HFF-Myc (cell line): Measurements from ENCODE around the gene ADAM17.
"Not testable (repeated sequence)": the region's sequence is repeated elsewhere in the genome, so short reads cannot be mapped to it uniquely, and the experiment has no call there.

ENCODE experiments used
- DNase-seq: peaks from one replicate; pipeline ENCODE4 v3.0.0-alpha.2; 2011; ENCODE audit warnings: low read depth; ENCODE audit errors: extremely low read depth
- H3K4me3 ChIP-seq: replicated peaks from 2 replicates; pipeline ENCODE4 v1.5.1; 2011; ENCODE audit warnings: low read depth, mild to moderate bottlenecking, control low read depth, low read length
- TF ChIP-seq, protein P1 (sequence below): IDR thresholded peaks from 2 replicates; pipeline ENCODE4 v1.5.1; 2012; ENCODE audit warnings: mild to moderate bottlenecking, low read depth, low read length, control low read depth; ENCODE audit errors: missing control alignments

The ADAM17 gene

DNA sequence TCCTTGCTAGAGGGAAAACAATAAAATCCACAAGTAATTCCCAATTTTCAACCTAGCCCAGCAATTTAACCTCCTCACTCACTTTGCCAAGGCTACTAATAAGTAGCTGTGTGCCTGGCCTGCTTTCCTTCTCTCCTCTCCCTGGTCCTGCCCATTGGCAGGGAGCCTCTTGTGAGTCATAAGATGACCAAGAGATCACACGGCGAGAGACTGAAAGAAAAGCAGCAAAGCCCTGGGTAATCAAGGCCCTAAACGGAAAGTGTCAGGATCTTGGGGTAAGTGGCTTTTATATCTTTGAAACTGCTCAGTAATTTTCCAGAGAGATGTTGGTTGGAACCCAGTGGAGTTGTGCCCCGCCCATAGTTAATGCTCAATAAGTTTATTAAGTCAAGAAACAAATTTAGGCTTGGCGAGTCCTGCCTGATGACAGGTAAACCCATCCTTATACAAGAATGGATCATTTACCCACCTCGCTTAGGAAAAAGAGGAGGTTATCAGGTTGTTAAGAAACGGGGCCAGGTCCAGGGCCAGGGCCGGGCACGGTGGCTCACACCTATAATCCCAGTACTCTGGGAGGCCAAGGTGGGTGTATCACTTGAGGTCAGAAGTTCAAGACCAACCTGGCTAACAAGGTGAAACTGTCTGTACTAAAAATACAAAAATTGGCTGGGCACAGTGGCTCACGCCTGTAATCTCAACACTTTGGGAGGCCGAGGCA is 10.0 kb upstream of the ADAM17 start:
- no peak overlapping the region for H3K4me3 ChIP-seq
- TF ChIP-seq, protein P1, sequence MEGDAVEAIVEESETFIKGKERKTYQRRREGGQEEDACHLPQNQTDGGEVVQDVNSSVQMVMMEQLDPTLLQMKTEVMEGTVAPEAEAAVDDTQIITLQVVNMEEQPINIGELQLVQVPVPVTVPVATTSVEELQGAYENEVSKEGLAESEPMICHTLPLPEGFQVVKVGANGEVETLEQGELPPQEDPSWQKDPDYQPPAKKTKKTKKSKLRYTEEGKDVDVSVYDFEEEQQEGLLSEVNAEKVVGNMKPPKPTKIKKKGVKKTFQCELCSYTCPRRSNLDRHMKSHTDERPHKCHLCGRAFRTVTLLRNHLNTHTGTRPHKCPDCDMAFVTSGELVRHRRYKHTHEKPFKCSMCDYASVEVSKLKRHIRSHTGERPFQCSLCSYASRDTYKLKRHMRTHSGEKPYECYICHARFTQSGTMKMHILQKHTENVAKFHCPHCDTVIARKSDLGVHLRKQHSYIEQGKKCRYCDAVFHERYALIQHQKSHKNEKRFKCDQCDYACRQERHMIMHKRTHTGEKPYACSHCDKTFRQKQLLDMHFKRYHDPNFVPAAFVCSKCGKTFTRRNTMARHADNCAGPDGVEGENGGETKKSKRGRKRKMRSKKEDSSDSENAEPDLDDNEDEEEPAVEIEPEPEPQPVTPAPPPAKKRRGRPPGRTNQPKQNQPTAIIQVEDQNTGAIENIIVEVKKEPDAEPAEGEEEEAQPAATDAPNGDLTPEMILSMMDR = no peak
- peak; percentile 74 for DNase-seq

DNA sequence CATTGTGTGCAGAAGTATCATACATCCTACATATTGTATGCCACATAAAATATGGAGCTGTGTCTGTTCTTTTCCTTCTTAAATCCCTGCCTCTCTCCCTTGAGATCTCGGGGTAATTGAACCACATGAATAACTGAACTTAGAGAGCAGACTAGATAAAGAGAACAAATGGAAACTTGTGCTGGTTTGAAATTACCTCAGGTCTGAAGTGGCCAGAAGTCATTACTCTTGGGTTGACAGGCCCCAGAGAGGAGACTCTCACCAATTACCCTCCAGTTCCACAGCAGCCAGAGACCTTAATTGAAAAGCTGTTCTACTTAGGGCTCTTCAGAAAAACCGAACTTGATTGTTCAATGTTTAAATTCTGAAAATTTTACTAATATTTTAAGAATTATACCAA is 5.0 kb upstream of the ADAM17 start:
- no peak overlapping the region for H3K4me3 ChIP-seq
- TF ChIP-seq, protein P1 = no peak
- DNase-seq = no peak

DNA sequence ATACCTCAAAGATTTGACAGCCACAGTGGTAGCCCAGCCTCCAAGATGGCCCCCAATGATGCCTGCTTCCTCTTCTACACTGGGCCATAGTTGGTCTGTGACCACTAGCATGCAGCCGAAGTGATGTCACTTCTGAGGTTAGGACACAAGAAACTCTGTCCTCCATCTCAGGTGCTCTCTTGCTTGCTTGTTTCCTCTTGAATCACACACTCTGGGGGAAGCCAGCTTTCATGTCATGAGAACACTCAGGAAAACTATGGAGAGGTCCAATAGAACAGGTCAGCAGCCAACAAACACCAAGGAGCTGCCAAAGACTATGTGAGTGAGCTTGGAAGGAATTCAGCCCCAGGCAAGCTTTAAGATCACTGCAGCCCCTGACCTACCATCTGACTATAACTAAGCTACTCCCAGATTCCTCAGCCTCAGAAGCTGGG is 3.3 kb upstream of the ADAM17 start:
- DNase-seq = peak; percentile 61

GRCh38 chr2:9556121-9556743 is 602 bp upstream of the ADAM17 start:
- TF ChIP-seq, protein P1 = no peak
- no peak for DNase-seq
- peak overlapping the region; percentile 92 for H3K4me3 ChIP-seq

More for the DNA sequence above, 3.3 kb upstream of the ADAM17 start:
- TF ChIP-seq, protein P1 = no peak
- no peak overlapping the region for H3K4me3 ChIP-seq

GRCh38 chr2:9554921-9555296 is 721 bp downstream of the ADAM17 start:
- TF ChIP-seq, protein P1 = no peak
- DNase-seq = peak; percentile 51
- peak overlapping the region; percentile 92 for H3K4me3 ChIP-seq

DNA sequence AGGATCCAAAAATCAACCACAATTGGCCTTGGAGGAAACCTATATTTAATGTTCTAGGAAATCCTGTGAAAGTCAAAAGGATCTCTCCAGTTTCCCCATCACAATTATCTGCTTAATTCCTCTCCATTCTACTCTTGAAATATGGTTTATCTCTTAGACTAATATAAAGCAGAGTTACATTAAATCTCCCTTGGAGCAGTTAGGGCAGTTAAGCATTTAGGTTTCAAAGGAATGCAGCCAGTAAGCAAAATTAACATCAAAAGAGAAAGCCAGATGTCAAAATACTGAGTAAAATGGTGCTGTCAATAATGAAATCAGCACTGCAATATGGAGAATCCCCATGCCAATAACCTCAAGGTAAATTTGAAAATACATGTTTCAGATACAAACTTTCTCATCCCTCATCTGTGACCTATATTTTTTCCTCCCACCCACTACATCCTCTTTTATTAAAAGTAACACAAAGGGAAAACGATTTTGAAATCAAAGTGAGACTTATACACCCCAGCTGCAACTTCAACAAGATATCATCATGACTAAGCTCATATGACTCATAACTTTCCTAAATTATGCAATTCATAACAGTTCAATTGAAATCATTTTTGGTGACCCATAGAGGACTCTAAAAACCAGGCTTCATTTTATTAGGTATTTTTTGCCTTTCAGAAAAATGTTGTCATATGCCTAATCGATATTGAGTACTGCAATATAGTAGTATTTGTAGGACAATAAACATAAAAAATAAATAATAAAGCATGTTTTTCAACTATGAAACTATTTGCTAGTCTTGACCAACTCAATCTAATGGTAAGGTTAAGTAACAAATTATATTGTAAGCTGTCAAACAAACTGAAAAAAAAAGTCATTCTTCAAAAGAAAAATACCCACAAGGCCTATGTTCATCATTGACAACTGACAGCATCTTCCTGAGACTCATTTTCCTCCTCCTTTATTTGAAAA is 3.1 kb downstream of the ADAM17 start:
- TF ChIP-seq, protein P1 = no peak
- no peak for DNase-seq
- H3K4me3 ChIP-seq = no peak overlapping the region

- H3K4me3 ChIP-seq = not testable (repeated sequence)
These were observed 4.7 kb downstream of the ADAM17 start for GRCh38 chr2:9550859-9551391.

More at GRCh38 chr2:9550859-9551391, 4.7 kb downstream of the ADAM17 start:
- DNase-seq = not testable (repeated sequence)
